ENCODE results near the gene ADAMTS15. TPM values are rescaled to one million over a fixed set of nuclear protein-coding genes. Genes with fewer than 3 reads are reported as not detected.

ADAMTS15 gene
- total RNA-seq, 2 donors from 2014 or later: 0.59 to 1.5 TPM

DNA sequence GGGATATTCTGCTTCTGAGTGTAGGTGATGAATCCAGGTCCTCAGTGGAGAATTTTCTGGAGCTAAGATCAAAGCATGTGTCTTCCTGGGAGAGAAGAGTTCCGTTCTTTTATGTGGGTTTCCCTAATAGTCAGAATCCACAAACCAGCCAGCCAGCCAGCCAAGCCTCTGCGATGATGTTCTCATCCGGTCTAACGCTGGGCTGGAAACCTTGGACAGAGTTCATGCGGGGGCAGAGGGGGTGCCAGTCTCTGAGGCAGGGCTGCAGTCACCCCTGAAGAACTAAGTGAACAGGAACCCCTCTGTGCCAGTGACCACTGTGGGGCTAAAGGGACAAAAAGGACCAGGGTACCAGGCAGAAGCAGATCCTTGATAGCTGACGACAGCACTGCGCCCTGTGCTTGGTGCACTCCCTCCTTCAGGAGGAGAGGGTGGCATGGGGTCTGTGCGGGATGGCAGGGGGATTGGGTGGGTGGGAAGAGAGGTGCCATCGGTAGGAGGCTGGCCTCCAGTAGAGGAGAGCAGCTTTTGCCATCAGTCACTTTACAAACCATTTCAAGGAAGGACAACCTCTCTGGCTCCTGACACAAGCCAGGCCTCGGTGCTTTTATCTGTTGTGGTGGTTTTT is 27.1 kb downstream of the ADAMTS15 start:
- DNase-seq (ENCODE audit: low spot score): no peak
- H3K36me3 ChIP-seq: no peaks in the 10 kb centered on the region
- no peak overlapping the region for H3K27ac ChIP-seq
- intact Hi-C loops (cut with DNase I): loop anchor here (5.0 kb wide), 1 partner anchor 47 kb away; no protein-coding TSS in a partner anchor
- 93% methylated on average over 10 of the region's 10 CpGs for WGBS
- no peaks in the 10 kb centered on the region for H3K27me3 ChIP-seq (replicated peaks; ENCODE audit: insufficient read depth)
- H3K4me3 ChIP-seq: no peak overlapping the region
- H3K9me3 ChIP-seq: no peaks in the 10 kb centered on the region
- TF ChIP-seq, protein P1, sequence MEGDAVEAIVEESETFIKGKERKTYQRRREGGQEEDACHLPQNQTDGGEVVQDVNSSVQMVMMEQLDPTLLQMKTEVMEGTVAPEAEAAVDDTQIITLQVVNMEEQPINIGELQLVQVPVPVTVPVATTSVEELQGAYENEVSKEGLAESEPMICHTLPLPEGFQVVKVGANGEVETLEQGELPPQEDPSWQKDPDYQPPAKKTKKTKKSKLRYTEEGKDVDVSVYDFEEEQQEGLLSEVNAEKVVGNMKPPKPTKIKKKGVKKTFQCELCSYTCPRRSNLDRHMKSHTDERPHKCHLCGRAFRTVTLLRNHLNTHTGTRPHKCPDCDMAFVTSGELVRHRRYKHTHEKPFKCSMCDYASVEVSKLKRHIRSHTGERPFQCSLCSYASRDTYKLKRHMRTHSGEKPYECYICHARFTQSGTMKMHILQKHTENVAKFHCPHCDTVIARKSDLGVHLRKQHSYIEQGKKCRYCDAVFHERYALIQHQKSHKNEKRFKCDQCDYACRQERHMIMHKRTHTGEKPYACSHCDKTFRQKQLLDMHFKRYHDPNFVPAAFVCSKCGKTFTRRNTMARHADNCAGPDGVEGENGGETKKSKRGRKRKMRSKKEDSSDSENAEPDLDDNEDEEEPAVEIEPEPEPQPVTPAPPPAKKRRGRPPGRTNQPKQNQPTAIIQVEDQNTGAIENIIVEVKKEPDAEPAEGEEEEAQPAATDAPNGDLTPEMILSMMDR (IDR thresholded peaks at IDR 0.05): no peak
- TF ChIP-seq POLR2A (IDR thresholded peaks at IDR 0.05): no peak
- TF ChIP-seq POLR2AphosphoS5 (IDR thresholded peaks at IDR 0.05): no peak
- no peaks in the 10 kb centered on the region for H3K4me1 ChIP-seq (replicated peaks)

DNA sequence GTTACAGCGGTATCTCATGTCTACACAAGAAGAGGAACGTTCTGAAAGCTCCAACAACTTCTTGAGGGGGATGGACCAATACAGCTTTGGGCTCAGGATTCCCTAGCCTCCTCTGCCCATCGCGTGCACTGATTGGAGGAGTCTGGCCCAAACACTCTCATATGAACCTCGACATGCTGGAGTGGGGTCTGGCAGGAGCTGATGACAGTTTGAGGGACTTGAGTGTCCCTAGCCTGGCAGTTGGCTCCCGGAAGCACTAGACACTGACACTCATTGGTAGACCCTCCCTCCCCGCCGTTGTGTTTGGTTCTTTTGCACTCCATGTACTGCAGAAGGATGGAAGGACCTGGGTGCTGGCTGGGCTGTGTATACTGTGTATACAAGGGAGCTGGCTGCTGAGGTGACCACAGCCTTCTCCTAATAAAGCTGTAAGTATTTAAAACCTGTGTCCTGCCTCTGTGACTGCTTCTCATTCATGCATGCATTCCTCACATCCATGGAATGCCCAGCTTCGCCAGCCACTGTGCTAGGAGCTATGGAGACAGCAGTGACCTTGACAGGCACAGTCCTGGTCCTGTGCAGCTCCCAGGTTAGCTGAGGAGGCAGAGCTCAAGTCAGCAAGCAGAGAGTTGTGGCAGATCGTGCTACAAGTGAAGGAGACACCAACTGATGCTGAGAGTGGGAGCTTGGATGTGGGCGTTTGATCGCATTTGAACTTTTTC is 27.9 kb downstream of the ADAMTS15 start:
- H3K4me1 ChIP-seq (replicated peaks): no peaks in the 10 kb centered on the region
- WGBS: 91% methylated on average over 12 of the region's 12 CpGs
- H3K9me3 ChIP-seq: no peaks in the 10 kb centered on the region
- intact Hi-C loops (cut with DNase I): loop anchor here (5.0 kb wide), 1 partner anchor 46 kb away; no protein-coding TSS in a partner anchor
- H3K36me3 ChIP-seq: no peaks in the 10 kb centered on the region
- DNase-seq (ENCODE audit: low spot score): no peak
- no peak overlapping the region for H3K4me3 ChIP-seq
- H3K27ac ChIP-seq: no peak overlapping the region
- TF ChIP-seq, protein P1 (IDR thresholded peaks at IDR 0.05): no peak
- TF ChIP-seq POLR2A (IDR thresholded peaks at IDR 0.05): no peak
- no peak for TF ChIP-seq POLR2AphosphoS5 (IDR thresholded peaks at IDR 0.05)
- no peaks in the 10 kb centered on the region for H3K27me3 ChIP-seq (replicated peaks; ENCODE audit: insufficient read depth)

DNA sequence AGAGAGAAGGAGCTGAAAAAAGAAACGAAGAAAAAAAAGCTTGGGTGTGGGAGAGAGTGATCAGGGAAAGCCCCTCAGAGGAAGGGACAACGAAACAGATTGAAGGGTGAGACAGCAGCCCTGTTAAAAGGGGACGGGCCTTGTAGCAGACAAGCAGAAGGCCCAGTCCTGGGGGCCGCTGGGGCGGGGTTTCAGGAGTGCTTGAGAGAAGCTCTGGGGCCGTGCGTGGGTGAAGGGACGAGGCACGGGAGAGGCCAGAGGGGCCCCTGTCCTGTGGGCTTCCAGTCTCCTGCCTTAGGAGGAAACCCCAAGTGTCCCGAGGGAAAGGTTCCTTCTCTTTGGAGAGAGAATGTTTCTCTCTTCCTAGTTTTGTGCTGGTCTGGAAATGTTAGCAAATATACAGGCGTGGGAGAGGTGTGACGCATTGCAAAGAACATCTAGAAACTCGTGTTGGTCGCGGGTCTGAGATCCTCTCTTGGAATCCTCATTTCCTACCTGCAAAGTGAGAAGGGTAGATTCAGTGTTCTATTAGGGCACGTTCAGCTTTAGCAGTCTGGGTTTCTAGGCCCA is 28.6 kb downstream of the ADAMTS15 start:
- no peak overlapping the region for H3K27ac ChIP-seq
- H3K27me3 ChIP-seq (replicated peaks; ENCODE audit: insufficient read depth): no peaks in the 10 kb centered on the region
- intact Hi-C loops (cut with DNase I): loop anchor here (5.0 kb wide), 1 partner anchor 45 kb away; no protein-coding TSS in a partner anchor
- no peaks in the 10 kb centered on the region for H3K4me1 ChIP-seq (replicated peaks)
- no peaks in the 10 kb centered on the region for H3K36me3 ChIP-seq
- TF ChIP-seq, protein P1 (IDR thresholded peaks at IDR 0.05): no peak
- TF ChIP-seq POLR2A (IDR thresholded peaks at IDR 0.05): no peak
- no peak for TF ChIP-seq POLR2AphosphoS5 (IDR thresholded peaks at IDR 0.05)
- no peaks in the 10 kb centered on the region for H3K9me3 ChIP-seq
- no peak overlapping the region for H3K4me3 ChIP-seq
- DNase-seq (ENCODE audit: low spot score): no peak
- 88% methylated on average over 16 of the region's 16 CpGs for WGBS

- WGBS: 77% methylated on average over 6 of the region's 6 CpGs
- H3K4me3 ChIP-seq: no peak overlapping the region
These were observed 29.2 kb downstream of the ADAMTS15 start for GRCh38 chr11:130477586-130478203.

More at GRCh38 chr11:130477586-130478203, 29.2 kb downstream of the ADAMTS15 start:
- no peaks in the 10 kb centered on the region for H3K4me1 ChIP-seq (replicated peaks)
- H3K27ac ChIP-seq: peak overlapping the region in 1 of 2 donors; percentile 5
- H3K36me3 ChIP-seq: no peaks in the 10 kb centered on the region
- intact Hi-C loops (cut with DNase I): loop anchor here (5.0 kb wide), 1 partner anchor 45 kb away; no protein-coding TSS in a partner anchor
- no peak for DNase-seq (ENCODE audit: low spot score)
- no peaks in the 10 kb centered on the region for H3K9me3 ChIP-seq
- H3K27me3 ChIP-seq (replicated peaks; ENCODE audit: insufficient read depth): no peaks in the 10 kb centered on the region
- no peak for TF ChIP-seq POLR2A (IDR thresholded peaks at IDR 0.05)
- TF ChIP-seq POLR2AphosphoS5 (IDR thresholded peaks at IDR 0.05): no peak
- TF ChIP-seq, protein P1 (IDR thresholded peaks at IDR 0.05): no peak
